ENCODE results near the gene DSG4.

Gene DSG4

GRCh38 chr18:31450409-31450808 lies 73.8 kb downstream of the DSG4 start:
- DNase-seq: no peak

- DNase-seq: no peak
These were observed 75.0 kb downstream of the DSG4 start for GRCh38 chr18:31451625-31452024.

- no peak for DNase-seq
These were observed 77.6 kb downstream of the DSG4 start for GRCh38 chr18:31454066-31454708.
